ENCODE measurements around the gene MRPS31. TPM values are rescaled to one million over a fixed set of nuclear protein-coding genes. Genes with fewer than 3 reads are reported as not detected.
"Not testable (repeated sequence)": the region's sequence is repeated elsewhere in the genome, so short reads cannot be mapped to it uniquely, and the experiment has no call there.

The MRPS31 gene
- total RNA-seq, 2 donors from 2014 or later, result 25.6 to 26.0 TPM

- ATAC-seq (no peak), DNase-seq (no peak)
- intact Hi-C loops (cut with DNase I), result no loop called here
Observed at GRCh38 chr13:40772765-40773473, 1.9 kb upstream of the MRPS31 start.

GRCh38 chr13:40770609-40770933 is 419 bp downstream of the MRPS31 start:
- ATAC-seq, result no peak
- intact Hi-C loops (cut with DNase I), result no loop called here
- no peak for DNase-seq

GRCh38 chr13:40769970-40770369 is 1.0 kb downstream of the MRPS31 start:
- no peak for ATAC-seq
- DNase-seq, result no peak
- intact Hi-C loops (cut with DNase I), result no loop called here

- ATAC-seq (no peak), DNase-seq (no peak)
- intact Hi-C loops (cut with DNase I), result no loop called here
Observed at GRCh38 chr13:40765602-40766001, 5.4 kb downstream of the MRPS31 start.

GRCh38 chr13:40764587-40765403 is 6.2 kb downstream of the MRPS31 start:
- no peak for DNase-seq
- peak in 1 of 2 donors; percentile 78 for ATAC-seq
- intact Hi-C loops (cut with DNase I), result no loop called here

GRCh38 chr13:40762849-40763248 is 8.1 kb downstream of the MRPS31 start:
- intact Hi-C loops (cut with DNase I), result no loop called here
- DNase-seq, result no peak
- no peak for ATAC-seq

- intact Hi-C loops (cut with DNase I), result no loop called here
- DNase-seq (no peak), ATAC-seq (no peak)
Observed at GRCh38 chr13:40758811-40759210, 12.2 kb downstream of the MRPS31 start.

GRCh38 chr13:40756042-40756441 is 14.9 kb downstream of the MRPS31 start:
- ATAC-seq, result no peak
- DNase-seq, result no peak
- intact Hi-C loops (cut with DNase I), result no loop called here

GRCh38 chr13:40755082-40755700 is 15.8 kb downstream of the MRPS31 start:
- ATAC-seq (no peak), DNase-seq (no peak)
- intact Hi-C loops (cut with DNase I), result no loop called here

- no peak for DNase-seq
- intact Hi-C loops (cut with DNase I), result no loop called here
- ATAC-seq, result no peak
Observed at GRCh38 chr13:40749327-40749726, 21.7 kb downstream of the MRPS31 start.

GRCh38 chr13:40735232-40735548 is 35.8 kb downstream of the MRPS31 start:
- ATAC-seq; DNase-seq; intact Hi-C loops (cut with DNase I): not testable (repeated sequence)

- ATAC-seq; DNase-seq; intact Hi-C loops (cut with DNase I): not testable (repeated sequence)
Observed at GRCh38 chr13:40734536-40735231, 36.3 kb downstream of the MRPS31 start.

- intact Hi-C loops (cut with DNase I), result no loop called here
- ATAC-seq (no peak), DNase-seq (no peak)
Observed at GRCh38 chr13:40732658-40733057, 38.3 kb downstream of the MRPS31 start.

- intact Hi-C loops (cut with DNase I), result no loop called here
- DNase-seq (no peak), ATAC-seq (no peak)
Observed at GRCh38 chr13:40728595-40728994, 42.4 kb downstream of the MRPS31 start.

GRCh38 chr13:40714433-40714832 is 56.6 kb downstream of the MRPS31 start:
- ATAC-seq; DNase-seq; intact Hi-C loops (cut with DNase I): not testable (repeated sequence)

GRCh38 chr13:40706439-40706838 is 64.6 kb downstream of the MRPS31 start:
- intact Hi-C loops (cut with DNase I), result no loop called here
- no peak for ATAC-seq

GRCh38 chr13:40697711-40698110 is 73.3 kb downstream of the MRPS31 start:
- intact Hi-C loops (cut with DNase I), result loop anchor here in 1 of 2 donors (10.0 kb wide), 1 partner anchor 653 kb away; no protein-coding TSS in a partner anchor
- DNase-seq (no peak), ATAC-seq (no peak)

More at GRCh38 chr13:40706439-40706838, 64.6 kb downstream of the MRPS31 start:
- no peak for DNase-seq

GRCh38 chr13:40694426-40694825 is 76.6 kb downstream of the MRPS31 start:
- ATAC-seq, result no peak
- DNase-seq, result no peak
- intact Hi-C loops (cut with DNase I), result loop anchor here in 1 of 2 donors (10.0 kb wide), 1 partner anchor 650 kb away; no protein-coding TSS in a partner anchor

- DNase-seq (no peak), ATAC-seq (no peak)
- intact Hi-C loops (cut with DNase I), result loop anchor here in 1 of 2 donors (10.0 kb wide), 1 partner anchor 648 kb away; no protein-coding TSS in a partner anchor
Observed at GRCh38 chr13:40692946-40693345, 78.0 kb downstream of the MRPS31 start.
